Activated B cell treated with CpG ODN at 0.5 μM for 24 hours (primary cell): ENCODE data around the gene STAT4. TPM values are rescaled to one million over a fixed set of nuclear protein-coding genes. Genes with fewer than 3 reads are reported as not detected.
A peak's percentile ranks its signal among the peaks of the same experiment; 100 is the strongest.

Experiments
- ATAC-seq: fragments of 200-7000 bp; cut with Tn5 transposase; one replicate; pipeline ENCODE4 v1.10.0; 2021; ENCODE audit warnings: low read depth, mild to moderate bottlenecking, moderate library complexity
- CTCF ChIA-PET: fragments of 350-600 bp; sonication (Branson Sonifier 250); formaldehyde crosslinking; loops from one replicate; lab custom pipeline; 2021; ENCODE audit warnings: antibody characterized with exemption; lab: Charles Lee
- POLR2A ChIA-PET: fragments of 350-600 bp; sonication (Branson Sonifier 250); formaldehyde crosslinking; loops from one replicate; lab custom pipeline; 2021; ENCODE audit warnings: antibody characterized with exemption; lab: Charles Lee
- DNase-seq: peaks from one replicate; pipeline ENCODE4 v3.0.0; 2022
- H3K27ac Mint-ChIP-seq: one replicate; pipeline ENCODE4 v1.8.0; 2020; ENCODE audit warnings: mixed read lengths
- H3K27me3 Mint-ChIP-seq: one replicate; pipeline ENCODE4 v1.8.0; 2021; ENCODE audit warnings: mixed read lengths
- H3K36me3 Mint-ChIP-seq: one replicate; pipeline ENCODE4 v1.8.0; 2021; ENCODE audit warnings: low read depth, mixed read lengths
- H3K4me1 Mint-ChIP-seq: one replicate; pipeline ENCODE4 v1.8.0; 2021; ENCODE audit warnings: mixed read lengths
- H3K4me3 Mint-ChIP-seq: one replicate; pipeline ENCODE4 v1.8.0; 2020; ENCODE audit warnings: mild to moderate bottlenecking, mixed read lengths
- H3K9me3 Mint-ChIP-seq: one replicate; pipeline ENCODE4 v1.8.0; 2020; ENCODE audit warnings: mixed read lengths
- intact Hi-C: fragments of 100-400 bp; cut with micrococcal nuclease; formaldehyde crosslinking; loops from one replicate; pipeline ENCODE4 v1.15.1; 2024
- total RNA-seq: library from RNA; stranded (reverse); gene quantifications from 2 replicates; pipeline ENCODE4 v1.2.3, GENCODE V29; 2022
- TF ChIP-seq, protein P1 (sequence below): fragments of 200-600 bp; IDR thresholded peaks from one replicate; pipeline ENCODE4 v1.8.0; 2022; ENCODE audit warnings: antibody characterized with exemption, mild to moderate bottlenecking

The STAT4 gene
- total RNA-seq, 1 donor from 2014 or later, result 16.5 TPM

DNA sequence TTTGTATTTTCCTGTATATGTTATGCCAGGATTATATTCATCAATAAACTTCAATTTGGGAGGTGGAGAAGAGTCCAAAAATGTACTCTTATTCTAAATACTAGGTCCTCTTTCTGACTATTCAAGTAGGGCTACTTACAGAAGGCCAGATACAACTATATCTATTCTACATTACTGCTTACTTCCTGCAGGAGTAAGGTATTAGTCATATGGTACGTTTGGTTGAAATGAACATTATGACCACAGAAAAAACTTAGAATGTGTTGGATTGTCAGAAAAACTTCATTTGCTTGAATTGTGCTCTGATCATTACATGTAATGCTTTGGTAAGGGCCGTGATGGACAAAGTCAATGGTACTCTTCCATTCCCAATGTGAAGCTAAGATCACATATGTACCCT is 35.0 kb downstream of the STAT4 start:
- Mint-ChIP-seq H3K27ac (peak overlapping the region; percentile 8), H3K27me3 (peaks cover 3% of the 10 kb centered on the region), H3K4me1 (peaks cover 17% of the 10 kb centered on the region), H3K4me3 (no peak overlapping the region), H3K36me3 (no peaks in the 10 kb centered on the region), H3K9me3 (no peaks in the 10 kb centered on the region)
- ATAC-seq, result no peak
- intact Hi-C loops, result no loop called here
- CTCF ChIA-PET, result no interaction called here
- POLR2A ChIA-PET, result no interaction called here
- TF ChIP-seq, protein P1, sequence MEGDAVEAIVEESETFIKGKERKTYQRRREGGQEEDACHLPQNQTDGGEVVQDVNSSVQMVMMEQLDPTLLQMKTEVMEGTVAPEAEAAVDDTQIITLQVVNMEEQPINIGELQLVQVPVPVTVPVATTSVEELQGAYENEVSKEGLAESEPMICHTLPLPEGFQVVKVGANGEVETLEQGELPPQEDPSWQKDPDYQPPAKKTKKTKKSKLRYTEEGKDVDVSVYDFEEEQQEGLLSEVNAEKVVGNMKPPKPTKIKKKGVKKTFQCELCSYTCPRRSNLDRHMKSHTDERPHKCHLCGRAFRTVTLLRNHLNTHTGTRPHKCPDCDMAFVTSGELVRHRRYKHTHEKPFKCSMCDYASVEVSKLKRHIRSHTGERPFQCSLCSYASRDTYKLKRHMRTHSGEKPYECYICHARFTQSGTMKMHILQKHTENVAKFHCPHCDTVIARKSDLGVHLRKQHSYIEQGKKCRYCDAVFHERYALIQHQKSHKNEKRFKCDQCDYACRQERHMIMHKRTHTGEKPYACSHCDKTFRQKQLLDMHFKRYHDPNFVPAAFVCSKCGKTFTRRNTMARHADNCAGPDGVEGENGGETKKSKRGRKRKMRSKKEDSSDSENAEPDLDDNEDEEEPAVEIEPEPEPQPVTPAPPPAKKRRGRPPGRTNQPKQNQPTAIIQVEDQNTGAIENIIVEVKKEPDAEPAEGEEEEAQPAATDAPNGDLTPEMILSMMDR, result no peak
- DNase-seq, result no peak

- peaks cover 17% of the 10 kb centered on the region for H3K4me1 Mint-ChIP-seq
- CTCF ChIA-PET, result no interaction called here
- ATAC-seq, result peak; percentile 5
- peaks cover 3% of the 10 kb centered on the region for H3K27me3 Mint-ChIP-seq
- no peak overlapping the region for H3K4me3 Mint-ChIP-seq
- H3K36me3 Mint-ChIP-seq, result no peaks in the 10 kb centered on the region
- no peak for DNase-seq
- POLR2A ChIA-PET, result no interaction called here
- intact Hi-C loops, result no loop called here
- H3K27ac Mint-ChIP-seq, result peak overlapping the region; percentile 8
- H3K9me3 Mint-ChIP-seq, result no peaks in the 10 kb centered on the region
- TF ChIP-seq, protein P1, result no peak
Observed at GRCh38 chr2:191115391-191115790, 35.4 kb downstream of the STAT4 start.

- Mint-ChIP-seq H3K9me3 (no peaks in the 10 kb centered on the region), H3K27ac (no peak overlapping the region), H3K36me3 (no peaks in the 10 kb centered on the region), H3K4me3 (peak overlapping the region; percentile 36), H3K4me1 (peaks cover 17% of the 10 kb centered on the region), H3K27me3 (peaks cover 6% of the 10 kb centered on the region)
- peak; percentile 58 for ATAC-seq
- intact Hi-C loops, result no loop called here
- DNase-seq, result no peak
- POLR2A ChIA-PET, result no interaction called here
- CTCF ChIA-PET, result no interaction called here
- TF ChIP-seq, protein P1, result no peak
Observed at GRCh38 chr2:191114403-191114886, 36.3 kb downstream of the STAT4 start.

DNA sequence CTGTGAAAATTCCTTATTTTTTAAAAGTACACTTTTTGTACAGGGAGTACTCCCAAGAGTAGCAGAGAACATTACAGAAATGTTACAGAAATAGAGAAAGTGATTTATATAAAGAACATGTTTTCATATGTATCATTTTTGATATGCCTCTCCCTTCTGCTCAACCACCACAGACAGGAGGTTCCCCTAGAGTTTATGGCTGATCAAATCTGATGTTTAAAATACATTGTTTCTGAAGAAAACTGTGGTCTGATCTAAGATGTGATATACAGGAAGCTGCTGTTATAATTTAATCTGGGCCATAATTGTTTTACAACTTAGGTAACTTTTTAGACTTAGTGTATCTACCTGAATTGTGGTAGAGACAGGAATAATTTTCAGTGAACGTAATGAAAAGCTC is 37.0 kb downstream of the STAT4 start:
- DNase-seq (no peak), ATAC-seq (no peak)
- TF ChIP-seq, protein P1, result no peak
- Mint-ChIP-seq H3K36me3 (no peaks in the 10 kb centered on the region), H3K4me1 (peaks cover 17% of the 10 kb centered on the region), H3K9me3 (no peaks in the 10 kb centered on the region), H3K4me3 (no peak overlapping the region), H3K27me3 (peaks cover 6% of the 10 kb centered on the region), H3K27ac (no peak overlapping the region)
- CTCF ChIA-PET, result no interaction called here
- POLR2A ChIA-PET, result no interaction called here
- intact Hi-C loops, result no loop called here

- peaks cover 6% of the 10 kb centered on the region for H3K27me3 Mint-ChIP-seq
- no peak overlapping the region for H3K4me3 Mint-ChIP-seq
- H3K27ac Mint-ChIP-seq, result no peak overlapping the region
- TF ChIP-seq, protein P1, result no peak
- H3K9me3 Mint-ChIP-seq, result no peaks in the 10 kb centered on the region
- H3K4me1 Mint-ChIP-seq, result peaks cover 17% of the 10 kb centered on the region
- ATAC-seq (no peak), DNase-seq (no peak)
- ChIA-PET CTCF (no interaction called here), POLR2A (no interaction called here)
- intact Hi-C loops, result no loop called here
- no peaks in the 10 kb centered on the region for H3K36me3 Mint-ChIP-seq
Observed at GRCh38 chr2:191112448-191112901, 38.3 kb downstream of the STAT4 start.
